Measurements from ENCODE around the gene FBRSL1. TPM values are rescaled to one million over a fixed set of nuclear protein-coding genes. Genes with fewer than 3 reads are reported as not detected.

Gene FBRSL1
- total RNA-seq, 1 donor from 2014 or later, result 58.7 TPM

GRCh38 chr12:132543298-132544079, 53.5 kb downstream of the FBRSL1 start:
- H3K9me3 Mint-ChIP-seq, result no peaks in the 10 kb centered on the region
- POLR2A ChIA-PET, result no interaction called here
- no peaks in the 10 kb centered on the region for H3K36me3 Mint-ChIP-seq (ENCODE audit: low read depth)
- no peaks in the 10 kb centered on the region for H3K4me1 Mint-ChIP-seq
- intact Hi-C loops (cut with micrococcal nuclease), result no loop called here
- CTCF ChIA-PET, result interaction anchor here (1.0 kb wide), 1 partner anchor 20 kb away, joined by 3 read pairs; no protein-coding TSS in a partner anchor
- no peak overlapping the region for H3K4me3 Mint-ChIP-seq
- ATAC-seq (ENCODE audit: low read depth), result no peak
- H3K27ac Mint-ChIP-seq, result no peak overlapping the region
- no peak for TF ChIP-seq CTCF (IDR thresholded peaks at IDR 0.05)
- DNase-seq, result no peak
- no peaks in the 10 kb centered on the region for H3K27me3 Mint-ChIP-seq

GRCh38 chr12:132544080-132544397, 54.1 kb downstream of the FBRSL1 start:
- POLR2A ChIA-PET, result no interaction called here
- H3K27ac Mint-ChIP-seq, result no peak overlapping the region
- CTCF ChIA-PET, result interaction anchor here (1.0 kb wide), 1 partner anchor 20 kb away, joined by 3 read pairs; no protein-coding TSS in a partner anchor

GRCh38 chr12:132544498-132544897, 54.5 kb downstream of the FBRSL1 start:
- intact Hi-C loops (cut with micrococcal nuclease), result no loop called here
- POLR2A ChIA-PET, result no interaction called here
- Mint-ChIP-seq H3K27me3 (no peaks in the 10 kb centered on the region), H3K4me1 (no peaks in the 10 kb centered on the region), H3K36me3 (ENCODE audit: low read depth) (no peaks in the 10 kb centered on the region), H3K27ac (no peak overlapping the region), H3K4me3 (no peak overlapping the region), H3K9me3 (no peaks in the 10 kb centered on the region)
- no peak for TF ChIP-seq CTCF (IDR thresholded peaks at IDR 0.05)
- DNase-seq (no peak), ATAC-seq (ENCODE audit: low read depth) (no peak)
- CTCF ChIA-PET, result interaction anchor here (1.0 kb wide), 1 partner anchor 21 kb away, joined by 3 read pairs; no protein-coding TSS in a partner anchor

More at GRCh38 chr12:132544080-132544397, 54.1 kb downstream of the FBRSL1 start:
- H3K36me3 Mint-ChIP-seq (ENCODE audit: low read depth), result no peaks in the 10 kb centered on the region
- no peak for TF ChIP-seq CTCF (IDR thresholded peaks at IDR 0.05)
- H3K27me3 Mint-ChIP-seq, result no peaks in the 10 kb centered on the region
- no peaks in the 10 kb centered on the region for H3K4me1 Mint-ChIP-seq
- no peak overlapping the region for H3K4me3 Mint-ChIP-seq
- no peak for ATAC-seq (ENCODE audit: low read depth)
- intact Hi-C loops (cut with micrococcal nuclease), result no loop called here
- no peaks in the 10 kb centered on the region for H3K9me3 Mint-ChIP-seq
- DNase-seq, result no peak

GRCh38 chr12:132545164-132545953, 55.4 kb downstream of the FBRSL1 start:
- DNase-seq (no peak), ATAC-seq (ENCODE audit: low read depth) (no peak)
- H3K4me1 Mint-ChIP-seq, result no peaks in the 10 kb centered on the region
- H3K9me3 Mint-ChIP-seq, result no peaks in the 10 kb centered on the region
- no peaks in the 10 kb centered on the region for H3K27me3 Mint-ChIP-seq
- H3K36me3 Mint-ChIP-seq (ENCODE audit: low read depth), result peaks cover under 1% of the 10 kb centered on the region
- no peak for TF ChIP-seq CTCF (IDR thresholded peaks at IDR 0.05)
- CTCF ChIA-PET, result no interaction called here
- no peak overlapping the region for H3K27ac Mint-ChIP-seq
- no peak overlapping the region for H3K4me3 Mint-ChIP-seq
- POLR2A ChIA-PET, result no interaction called here
- intact Hi-C loops (cut with micrococcal nuclease), result no loop called here

GRCh38 chr12:132545955-132546354, 56.0 kb downstream of the FBRSL1 start:
- intact Hi-C loops (cut with micrococcal nuclease), result no loop called here
- Mint-ChIP-seq H3K9me3 (no peaks in the 10 kb centered on the region), H3K4me1 (no peaks in the 10 kb centered on the region), H3K27ac (no peak overlapping the region), H3K27me3 (no peaks in the 10 kb centered on the region), H3K36me3 (ENCODE audit: low read depth) (peaks cover 2% of the 10 kb centered on the region), H3K4me3 (no peak overlapping the region)
- TF ChIP-seq CTCF (IDR thresholded peaks at IDR 0.05), result no peak
- ATAC-seq (ENCODE audit: low read depth), result no peak
- no peak for DNase-seq
- ChIA-PET CTCF (no interaction called here), POLR2A (no interaction called here)
